Thyroid gland (tissue), 4 donors: Measurements from ENCODE around the gene PPIF.

Experiments used
- POLR2A ChIP-seq, 2 donors: fragments of 450-650 bp; IDR thresholded peaks; one replicate each; pipeline ENCODE4 v1.6.1; 2017; ENCODE audit warnings: antibody characterized with exemption in 2 of 2, mild to moderate bottlenecking in 2 of 2, moderate library complexity in 1 of 2
- TF ChIP-seq, protein P1 (sequence below), 6 experiments: fragments of 200-600 bp in 3 of 6; fragments of 450-650 bp in 3 of 6; sonication (generic) in 3 of 6; IDR thresholded peaks; one replicate each; pipeline ENCODE4 v1.5.1; 2016 to 2019; ENCODE audit warnings: antibody characterized with exemption in 6 of 6, mild to moderate bottlenecking in 2 of 6, inconsistent platforms in 1 of 6, moderate library complexity in 1 of 6

DNA sequence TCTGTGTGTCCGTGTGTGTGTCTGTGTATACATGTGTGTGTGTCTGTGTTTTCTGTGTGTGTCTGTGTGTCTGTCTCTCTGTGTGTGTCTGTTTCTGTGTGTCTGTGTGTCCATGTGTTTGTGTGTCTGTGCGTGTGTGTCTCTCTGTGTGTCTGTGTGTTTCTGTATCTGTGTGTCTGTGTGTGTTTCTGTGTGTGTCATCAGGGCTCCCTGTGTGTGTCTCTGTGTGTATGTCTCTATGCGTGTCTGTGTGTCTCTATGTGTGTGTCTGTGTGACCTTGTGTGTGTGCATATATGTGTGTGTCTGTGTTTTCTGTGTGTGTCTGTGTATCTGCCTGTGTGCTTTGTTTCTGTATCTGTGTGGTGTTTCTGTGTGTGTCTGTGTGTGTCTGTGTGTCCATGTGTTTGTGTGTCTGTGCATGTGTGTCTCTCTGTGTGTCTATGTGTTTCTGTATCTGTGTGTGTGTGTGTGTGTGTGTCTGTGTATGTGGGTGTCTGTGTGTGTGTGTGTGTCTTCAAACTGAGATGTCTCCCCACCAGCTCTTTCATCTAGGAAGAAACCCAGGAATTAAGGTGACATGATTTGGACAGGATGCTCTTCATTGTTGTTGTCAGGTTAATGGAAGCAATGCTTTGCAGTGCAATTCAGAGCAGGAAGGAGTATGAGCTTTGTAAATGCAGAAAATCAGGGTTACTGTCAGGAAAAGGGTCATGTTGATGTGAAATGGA, 20.7 kb upstream of the PPIF start:
- TF ChIP-seq, protein P1, sequence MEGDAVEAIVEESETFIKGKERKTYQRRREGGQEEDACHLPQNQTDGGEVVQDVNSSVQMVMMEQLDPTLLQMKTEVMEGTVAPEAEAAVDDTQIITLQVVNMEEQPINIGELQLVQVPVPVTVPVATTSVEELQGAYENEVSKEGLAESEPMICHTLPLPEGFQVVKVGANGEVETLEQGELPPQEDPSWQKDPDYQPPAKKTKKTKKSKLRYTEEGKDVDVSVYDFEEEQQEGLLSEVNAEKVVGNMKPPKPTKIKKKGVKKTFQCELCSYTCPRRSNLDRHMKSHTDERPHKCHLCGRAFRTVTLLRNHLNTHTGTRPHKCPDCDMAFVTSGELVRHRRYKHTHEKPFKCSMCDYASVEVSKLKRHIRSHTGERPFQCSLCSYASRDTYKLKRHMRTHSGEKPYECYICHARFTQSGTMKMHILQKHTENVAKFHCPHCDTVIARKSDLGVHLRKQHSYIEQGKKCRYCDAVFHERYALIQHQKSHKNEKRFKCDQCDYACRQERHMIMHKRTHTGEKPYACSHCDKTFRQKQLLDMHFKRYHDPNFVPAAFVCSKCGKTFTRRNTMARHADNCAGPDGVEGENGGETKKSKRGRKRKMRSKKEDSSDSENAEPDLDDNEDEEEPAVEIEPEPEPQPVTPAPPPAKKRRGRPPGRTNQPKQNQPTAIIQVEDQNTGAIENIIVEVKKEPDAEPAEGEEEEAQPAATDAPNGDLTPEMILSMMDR (IDR thresholded peaks at IDR 0.05): no peak
- no peak for TF ChIP-seq POLR2A (IDR thresholded peaks at IDR 0.05)
